Cardiac fibroblast (primary cell): ENCODE results near the gene KAZN.

Experiments
- DNase-seq, 2 donors: peaks; one replicate each; pipeline versions ENCODE4 v3.0.0 to v3.0.0-alpha.2; 2010; ENCODE audit warnings: low read depth in 2 of 2
- H3K4me3 ChIP-seq, 2 donors: replicated peaks in 1 of 2; 1 replicate in 1 of 2; 2 replicates in 1 of 2; pipeline ENCODE4 v1.5.1; 2011; ENCODE audit warnings: low read depth in 2 of 2, low read length in 2 of 2, mild to moderate bottlenecking in 2 of 2, moderate library complexity in 1 of 2
- TF ChIP-seq, protein P1 (sequence below): IDR thresholded peaks from one replicate; pipeline ENCODE4 v1.5.1; 2011; ENCODE audit warnings: low read depth, mild to moderate bottlenecking, low read length, inconsistent platforms

The KAZN gene

DNA sequence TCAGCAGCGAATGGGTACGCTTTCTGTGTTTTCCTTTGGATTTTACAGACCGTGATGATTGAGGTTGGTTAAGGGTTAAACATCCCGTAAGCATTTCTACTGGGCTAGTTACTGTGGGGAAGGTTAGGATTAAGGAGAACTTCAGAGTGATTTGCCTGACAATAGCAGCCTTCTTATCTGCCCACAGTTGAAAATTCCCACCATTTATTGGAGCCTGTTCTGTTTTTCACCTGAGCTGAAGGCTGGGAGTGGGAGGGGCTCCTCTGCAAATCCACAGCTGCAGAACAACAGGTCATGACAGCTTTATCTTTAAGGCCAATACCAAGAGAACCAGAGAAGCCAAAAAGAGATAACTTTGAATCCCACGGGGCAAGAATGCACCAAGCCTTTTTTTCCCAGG is 168.6 kb downstream of the KAZN start:
- TF ChIP-seq, protein P1, sequence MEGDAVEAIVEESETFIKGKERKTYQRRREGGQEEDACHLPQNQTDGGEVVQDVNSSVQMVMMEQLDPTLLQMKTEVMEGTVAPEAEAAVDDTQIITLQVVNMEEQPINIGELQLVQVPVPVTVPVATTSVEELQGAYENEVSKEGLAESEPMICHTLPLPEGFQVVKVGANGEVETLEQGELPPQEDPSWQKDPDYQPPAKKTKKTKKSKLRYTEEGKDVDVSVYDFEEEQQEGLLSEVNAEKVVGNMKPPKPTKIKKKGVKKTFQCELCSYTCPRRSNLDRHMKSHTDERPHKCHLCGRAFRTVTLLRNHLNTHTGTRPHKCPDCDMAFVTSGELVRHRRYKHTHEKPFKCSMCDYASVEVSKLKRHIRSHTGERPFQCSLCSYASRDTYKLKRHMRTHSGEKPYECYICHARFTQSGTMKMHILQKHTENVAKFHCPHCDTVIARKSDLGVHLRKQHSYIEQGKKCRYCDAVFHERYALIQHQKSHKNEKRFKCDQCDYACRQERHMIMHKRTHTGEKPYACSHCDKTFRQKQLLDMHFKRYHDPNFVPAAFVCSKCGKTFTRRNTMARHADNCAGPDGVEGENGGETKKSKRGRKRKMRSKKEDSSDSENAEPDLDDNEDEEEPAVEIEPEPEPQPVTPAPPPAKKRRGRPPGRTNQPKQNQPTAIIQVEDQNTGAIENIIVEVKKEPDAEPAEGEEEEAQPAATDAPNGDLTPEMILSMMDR: no peak
- DNase-seq: no peak
- H3K4me3 ChIP-seq: no peak overlapping the region

DNA sequence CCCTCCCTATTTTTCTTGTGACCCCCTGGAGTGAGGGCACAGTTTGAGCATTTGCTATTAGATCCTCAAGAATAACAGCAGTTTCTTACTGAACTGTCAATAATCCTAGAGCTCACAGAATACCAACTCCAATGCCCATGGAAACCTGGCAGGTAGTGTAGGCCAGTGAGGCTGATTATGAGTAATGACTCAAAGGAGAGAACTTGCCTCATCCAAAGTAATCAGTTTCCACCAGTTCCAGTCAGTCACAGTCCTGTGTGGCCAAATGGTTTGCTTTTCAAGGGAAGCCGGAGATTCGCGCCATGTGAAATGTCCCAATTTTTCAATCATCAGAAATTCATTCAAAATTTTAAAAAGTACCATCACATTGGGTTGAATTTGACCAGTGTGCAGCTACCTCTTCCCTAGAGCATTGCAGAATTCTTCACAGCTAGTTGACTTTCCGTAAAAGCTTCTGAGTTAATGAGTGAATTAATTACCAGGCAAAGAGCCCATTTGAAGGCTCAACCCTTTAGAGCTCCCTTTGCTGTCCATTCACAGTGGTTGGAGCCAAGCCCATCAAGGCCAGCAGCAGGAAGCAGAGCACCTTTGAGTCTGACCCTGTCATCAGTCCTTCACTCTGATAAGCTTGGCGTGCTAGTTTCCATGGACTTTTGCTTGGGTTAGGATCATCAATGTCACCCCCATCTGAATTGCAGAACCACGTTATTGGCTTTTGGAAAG is 170.3 kb downstream of the KAZN start:
- no peak for DNase-seq
- H3K4me3 ChIP-seq: no peak overlapping the region
- TF ChIP-seq, protein P1: no peak

DNA sequence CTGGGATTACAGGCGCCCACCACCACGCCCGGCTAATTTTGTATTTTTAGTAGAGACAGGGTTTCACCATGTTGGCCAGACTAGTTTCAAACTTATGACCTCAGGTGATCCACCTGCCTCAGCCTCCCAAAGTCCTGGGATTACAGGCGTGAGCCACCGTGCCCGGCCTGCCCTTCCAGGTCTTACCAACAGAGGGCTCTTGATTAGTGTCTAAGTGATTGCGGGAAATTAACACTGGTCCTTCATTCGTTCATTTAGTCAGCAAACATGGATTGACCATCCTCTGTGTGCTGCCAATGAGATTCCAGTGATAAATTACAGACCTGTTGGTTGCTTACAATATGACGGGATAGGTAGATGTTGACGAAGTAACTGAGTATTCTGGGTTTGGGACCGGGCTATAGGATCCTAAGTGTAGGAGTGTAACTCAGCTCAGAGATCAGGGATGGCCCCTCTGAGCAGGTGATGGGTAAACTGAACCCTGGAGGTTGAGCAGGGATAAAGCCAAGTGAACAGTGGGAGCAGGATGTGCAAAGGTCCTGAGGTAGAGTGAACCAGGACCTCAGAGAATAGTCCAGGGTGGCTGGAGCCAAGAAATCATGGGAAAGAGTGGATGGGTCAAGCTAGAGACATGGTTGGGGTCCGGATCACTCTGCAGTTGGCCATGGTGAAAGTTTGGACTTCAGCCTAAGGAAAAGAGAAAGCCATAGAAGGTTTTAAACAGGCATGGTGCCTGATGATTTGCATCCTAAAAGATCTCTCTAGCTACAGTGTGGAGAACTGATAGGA is 171.2 kb downstream of the KAZN start:
- no peak overlapping the region for H3K4me3 ChIP-seq
- TF ChIP-seq, protein P1: no peak
- DNase-seq: no peak

DNA sequence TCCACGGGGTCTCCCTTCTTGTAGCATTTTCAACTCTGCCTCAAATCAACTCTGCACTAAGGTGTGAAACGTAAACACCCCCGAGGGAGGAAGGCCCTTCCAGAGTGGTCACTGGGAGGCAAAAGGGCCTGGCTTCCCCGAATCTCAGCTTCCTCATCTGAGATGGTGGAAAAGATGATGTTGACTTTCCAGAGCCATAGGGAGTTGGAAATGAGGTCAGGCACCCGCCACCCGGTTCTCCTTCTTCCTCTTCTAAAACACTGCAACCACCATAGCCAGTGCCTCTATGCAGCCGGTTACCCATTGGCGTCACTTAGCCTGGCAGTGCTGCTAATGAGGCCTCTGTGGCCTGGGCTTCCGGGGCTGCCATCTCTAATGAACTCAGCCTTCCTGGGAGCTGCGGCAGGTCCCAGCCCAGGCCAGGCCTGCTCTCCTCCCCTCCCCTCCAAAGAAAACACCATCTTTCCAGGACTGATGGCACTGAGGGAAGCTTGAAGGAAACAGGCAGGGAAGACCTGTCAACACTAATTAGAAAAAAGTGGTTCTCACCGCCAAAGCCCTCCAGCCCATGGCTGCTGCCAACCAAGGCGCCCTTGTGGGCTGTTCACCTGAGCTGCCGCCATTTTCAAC is 175.0 kb downstream of the KAZN start:
- TF ChIP-seq, protein P1: no peak
- H3K4me3 ChIP-seq: no peak overlapping the region
- no peak for DNase-seq

DNA sequence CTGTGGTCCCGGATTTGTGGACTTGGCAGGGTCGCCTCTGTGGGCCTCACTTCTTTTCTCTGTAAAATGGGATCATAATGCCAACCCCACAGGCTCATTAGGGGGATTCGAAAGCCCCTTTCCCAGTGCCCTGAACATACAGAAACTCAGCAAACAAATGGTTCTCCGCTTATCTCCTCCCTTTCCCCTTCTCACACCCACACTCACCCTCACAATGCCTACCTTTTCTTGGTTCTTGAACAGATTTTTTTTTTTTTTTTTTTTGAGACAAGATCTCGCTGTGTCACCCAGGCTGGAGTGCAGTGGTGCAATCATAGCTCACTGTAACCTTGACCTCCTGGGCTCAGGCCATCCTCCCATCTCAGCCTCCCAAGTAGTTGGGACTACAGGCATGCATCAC is 175.7 kb downstream of the KAZN start:
- no peak overlapping the region for H3K4me3 ChIP-seq
- TF ChIP-seq, protein P1: no peak
- no peak for DNase-seq

DNA sequence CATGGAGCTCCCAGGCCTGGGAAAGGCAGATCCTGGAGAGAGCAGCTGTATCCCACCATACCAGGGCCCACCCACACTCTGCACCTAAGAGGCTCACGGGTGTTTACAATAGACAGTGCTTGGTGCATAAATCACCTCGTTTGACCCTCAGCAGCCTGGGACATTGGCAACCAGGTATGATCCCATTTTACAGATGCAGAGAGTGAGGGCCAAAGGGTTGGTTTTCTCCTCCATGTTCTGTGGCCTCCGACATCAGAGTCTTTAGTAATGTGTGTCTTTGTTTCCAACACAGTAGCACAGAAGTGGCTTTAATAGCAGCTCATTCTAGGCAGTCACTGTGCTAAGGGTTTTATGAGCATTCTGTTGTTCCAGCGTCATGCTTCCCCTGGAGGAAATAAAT is 176.5 kb downstream of the KAZN start:
- no peak overlapping the region for H3K4me3 ChIP-seq
- no peak for DNase-seq
- TF ChIP-seq, protein P1: no peak
